HG02763 (cell line): ENCODE data around the gene TXNDC5.
"Not testable (repeated sequence)": the region's sequence is repeated elsewhere in the genome, so short reads cannot be mapped to it uniquely, and the experiment has no call there.

Experiments
- ATAC-seq: cut with Tn5 transposase; IDR thresholded peaks from one replicate; pipeline ENCODE4 v1.9.1; 2021; ENCODE audit warnings: mild to moderate bottlenecking, moderate library complexity; ENCODE audit not compliant: unreplicated experiment

TXNDC5 gene

GRCh38 chr6:7897461-7898192 is 13.0 kb downstream of the TXNDC5 start:
- peak; percentile 57 for ATAC-seq

GRCh38 chr6:7896465-7896987 is 14.1 kb downstream of the TXNDC5 start:
- ATAC-seq = no peak

GRCh38 chr6:7895125-7895423 is 15.5 kb downstream of the TXNDC5 start:
- no peak for ATAC-seq

GRCh38 chr6:7894262-7895124 is 16.1 kb downstream of the TXNDC5 start:
- no peak for ATAC-seq

GRCh38 chr6:7893342-7893741 is 17.2 kb downstream of the TXNDC5 start:
- ATAC-seq = no peak

GRCh38 chr6:7892367-7892766 is 18.2 kb downstream of the TXNDC5 start:
- not testable (repeated sequence) for ATAC-seq

- ATAC-seq = no peak
Measured at GRCh38 chr6:7891078-7891872, 19.3 kb downstream of the TXNDC5 start.

GRCh38 chr6:7888587-7889357 is 21.8 kb downstream of the TXNDC5 start:
- no peak for ATAC-seq

GRCh38 chr6:7887278-7887991 is 23.2 kb downstream of the TXNDC5 start:
- no peak for ATAC-seq

GRCh38 chr6:7886132-7886531 is 24.5 kb downstream of the TXNDC5 start:
- ATAC-seq = no peak

- no peak for ATAC-seq
Measured at GRCh38 chr6:7883381-7883780, 27.2 kb downstream of the TXNDC5 start.

GRCh38 chr6:7882505-7883257 is 27.9 kb downstream of the TXNDC5 start:
- ATAC-seq = no peak

GRCh38 chr6:7881765-7882500 is 28.7 kb downstream of the TXNDC5 start:
- no peak for ATAC-seq

- ATAC-seq = no peak
Measured at GRCh38 chr6:7880718-7881107, 29.9 kb downstream of the TXNDC5 start.

- ATAC-seq = no peak
Measured at GRCh38 chr6:7879980-7880717, 30.4 kb downstream of the TXNDC5 start.

GRCh38 chr6:7879579-7879978 is 31.0 kb downstream of the TXNDC5 start:
- no peak for ATAC-seq

- no peak for ATAC-seq
Measured at GRCh38 chr6:7879043-7879442, 31.5 kb downstream of the TXNDC5 start.
